Chondrocyte (in vitro differentiated cells): Measurements from ENCODE around the gene C11orf52. TPM values are rescaled to one million over a fixed set of nuclear protein-coding genes. Genes with fewer than 3 reads are reported as not detected.

Source experiments
- DNase-seq: peaks from one replicate; pipeline ENCODE4 v3.0.0; 2021; ENCODE audit warnings: mixed read lengths, low spot score
- H3K27ac Mint-ChIP-seq: one replicate; pipeline ENCODE4 v1.8.0; 2021; ENCODE audit warnings: mild to moderate bottlenecking, moderate library complexity, mixed read lengths; ENCODE audit not compliant: unreplicated experiment
- H3K27me3 Mint-ChIP-seq: 2 replicates; pipeline ENCODE4 v1.8.0; 2021; ENCODE audit warnings: low read depth, mixed read lengths
- H3K36me3 Mint-ChIP-seq: 2 replicates; pipeline ENCODE4 v1.8.0; 2021; ENCODE audit warnings: low read depth, mixed read lengths
- H3K4me1 Mint-ChIP-seq: 2 replicates; pipeline ENCODE4 v1.8.0; 2021; ENCODE audit warnings: low read depth, mild to moderate bottlenecking, mixed read lengths
- H3K4me3 Mint-ChIP-seq: one replicate; pipeline ENCODE4 v1.8.0; 2021; ENCODE audit warnings: mild to moderate bottlenecking, moderate library complexity, mixed read lengths; ENCODE audit not compliant: unreplicated experiment
- H3K9me3 Mint-ChIP-seq: 2 replicates; pipeline ENCODE4 v1.8.0; 2021; ENCODE audit warnings: low read depth, mixed read lengths
- total RNA-seq: library from RNA; stranded (reverse); gene quantifications from 3 replicates; pipeline ENCODE4 v1.2.1, GENCODE V29; 2021
- TF ChIP-seq, protein P1 (sequence below): fragments of 200-600 bp; sonication (generic); IDR thresholded peaks from 2 replicates; pipeline ENCODE4 v1.5.0; 2021; ENCODE audit warnings: antibody characterized with exemption, mild to moderate bottlenecking, moderate library complexity

The C11orf52 gene
- total RNA-seq, 1 donor from 2014 or later: 0.67 TPM

DNA sequence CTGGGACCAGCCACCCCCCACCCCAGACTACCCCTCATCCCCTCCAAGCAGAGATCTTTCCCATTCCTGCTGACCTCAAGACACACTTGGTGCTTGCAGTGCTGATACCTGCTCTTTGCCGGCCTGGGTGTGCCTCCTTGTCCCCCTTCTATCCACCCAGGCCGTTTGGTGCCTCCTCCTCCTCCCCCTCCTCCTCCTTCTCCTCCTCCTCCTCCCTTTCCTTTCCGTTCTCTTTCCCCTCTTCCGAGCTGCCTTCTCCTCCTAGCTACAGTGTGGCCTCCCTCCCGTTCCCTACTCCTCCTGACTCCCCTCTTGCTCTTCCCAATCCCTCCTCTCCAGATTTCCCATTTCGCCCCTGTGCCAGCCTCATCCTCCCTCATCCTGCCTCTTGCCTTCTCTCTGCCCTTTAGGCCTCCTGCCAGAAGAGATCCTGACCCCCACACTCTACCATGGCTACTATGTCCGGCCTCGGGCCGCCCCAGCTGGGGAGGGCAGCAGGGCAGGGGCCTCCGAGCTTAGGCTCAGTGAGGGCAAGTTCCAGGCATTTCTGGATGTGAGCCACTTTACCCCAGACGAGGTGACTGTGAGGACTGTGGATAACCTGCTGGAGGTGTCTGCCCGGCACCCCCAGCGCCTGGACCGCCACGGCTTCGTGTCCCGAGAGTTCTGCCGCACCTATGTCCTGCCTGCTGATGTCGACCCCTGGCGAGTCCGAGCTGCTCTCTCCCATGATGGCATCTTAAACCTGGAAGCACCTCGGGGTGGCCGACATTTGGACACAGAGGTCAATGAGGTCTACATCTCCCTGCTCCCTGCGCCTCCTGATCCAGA, 5.5 kb upstream of the C11orf52 start:
- Mint-ChIP-seq H3K27ac (peak overlapping the region; percentile 100), H3K36me3 (peaks cover 20% of the 10 kb centered on the region), H3K27me3 (no peaks in the 10 kb centered on the region), H3K4me3 (peak overlapping the region; percentile 66), H3K4me1 (peaks cover 87% of the 10 kb centered on the region), H3K9me3 (no peaks in the 10 kb centered on the region)
- no peak for DNase-seq
- TF ChIP-seq, protein P1, sequence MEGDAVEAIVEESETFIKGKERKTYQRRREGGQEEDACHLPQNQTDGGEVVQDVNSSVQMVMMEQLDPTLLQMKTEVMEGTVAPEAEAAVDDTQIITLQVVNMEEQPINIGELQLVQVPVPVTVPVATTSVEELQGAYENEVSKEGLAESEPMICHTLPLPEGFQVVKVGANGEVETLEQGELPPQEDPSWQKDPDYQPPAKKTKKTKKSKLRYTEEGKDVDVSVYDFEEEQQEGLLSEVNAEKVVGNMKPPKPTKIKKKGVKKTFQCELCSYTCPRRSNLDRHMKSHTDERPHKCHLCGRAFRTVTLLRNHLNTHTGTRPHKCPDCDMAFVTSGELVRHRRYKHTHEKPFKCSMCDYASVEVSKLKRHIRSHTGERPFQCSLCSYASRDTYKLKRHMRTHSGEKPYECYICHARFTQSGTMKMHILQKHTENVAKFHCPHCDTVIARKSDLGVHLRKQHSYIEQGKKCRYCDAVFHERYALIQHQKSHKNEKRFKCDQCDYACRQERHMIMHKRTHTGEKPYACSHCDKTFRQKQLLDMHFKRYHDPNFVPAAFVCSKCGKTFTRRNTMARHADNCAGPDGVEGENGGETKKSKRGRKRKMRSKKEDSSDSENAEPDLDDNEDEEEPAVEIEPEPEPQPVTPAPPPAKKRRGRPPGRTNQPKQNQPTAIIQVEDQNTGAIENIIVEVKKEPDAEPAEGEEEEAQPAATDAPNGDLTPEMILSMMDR: no peak

DNA sequence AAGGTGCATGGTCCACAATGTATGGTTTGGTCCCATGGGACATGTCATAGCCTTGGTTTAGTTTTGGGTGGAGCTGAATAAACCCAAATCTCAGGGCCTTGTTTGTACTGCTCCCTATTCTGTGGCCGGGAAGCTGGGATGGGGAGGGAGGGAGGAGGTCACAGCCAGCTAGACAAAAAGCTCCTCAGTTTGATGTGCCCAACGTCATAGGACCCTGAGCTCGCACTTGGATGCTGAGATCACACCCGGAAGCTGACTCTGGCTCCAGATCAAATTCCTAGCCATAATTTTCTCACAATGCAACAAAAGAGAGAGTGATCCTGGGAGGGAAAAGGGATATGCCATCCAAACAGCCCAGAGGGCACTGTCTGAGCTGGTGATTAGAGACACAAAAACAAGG, 4.7 kb upstream of the C11orf52 start:
- TF ChIP-seq, protein P1: peak; percentile 42
- no peaks in the 10 kb centered on the region for H3K9me3 Mint-ChIP-seq
- peak overlapping the region; percentile 56 for H3K4me3 Mint-ChIP-seq
- DNase-seq: no peak
- H3K27ac Mint-ChIP-seq: peak overlapping the region; percentile 100
- H3K4me1 Mint-ChIP-seq: peaks cover 87% of the 10 kb centered on the region
- peaks cover 15% of the 10 kb centered on the region for H3K36me3 Mint-ChIP-seq
- no peaks in the 10 kb centered on the region for H3K27me3 Mint-ChIP-seq

DNA sequence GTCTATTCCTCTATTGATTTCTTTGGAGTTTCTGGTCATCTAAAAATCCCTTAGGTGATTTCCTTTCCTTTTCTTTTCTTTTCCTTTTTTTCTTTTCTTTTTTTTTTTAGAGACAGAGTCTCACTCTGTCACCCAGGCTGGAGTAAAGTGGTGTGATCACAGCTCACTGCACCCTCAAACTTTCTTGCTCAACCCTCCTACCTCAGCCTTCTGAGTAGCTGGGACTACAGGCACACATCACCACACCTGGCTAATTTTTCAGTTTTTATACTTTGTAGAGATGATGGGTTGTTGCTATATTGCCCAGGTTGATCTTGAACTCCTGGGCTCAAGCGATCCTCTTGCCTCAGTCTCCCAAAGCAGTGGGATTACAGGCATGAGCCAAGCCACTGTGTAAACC, 1.9 kb upstream of the C11orf52 start:
- H3K4me1 Mint-ChIP-seq: peaks cover 71% of the 10 kb centered on the region
- H3K4me3 Mint-ChIP-seq: no peak overlapping the region
- TF ChIP-seq, protein P1: no peak
- no peaks in the 10 kb centered on the region for H3K36me3 Mint-ChIP-seq
- H3K27ac Mint-ChIP-seq: no peak overlapping the region
- no peaks in the 10 kb centered on the region for H3K27me3 Mint-ChIP-seq
- no peaks in the 10 kb centered on the region for H3K9me3 Mint-ChIP-seq
- DNase-seq: no peak

DNA sequence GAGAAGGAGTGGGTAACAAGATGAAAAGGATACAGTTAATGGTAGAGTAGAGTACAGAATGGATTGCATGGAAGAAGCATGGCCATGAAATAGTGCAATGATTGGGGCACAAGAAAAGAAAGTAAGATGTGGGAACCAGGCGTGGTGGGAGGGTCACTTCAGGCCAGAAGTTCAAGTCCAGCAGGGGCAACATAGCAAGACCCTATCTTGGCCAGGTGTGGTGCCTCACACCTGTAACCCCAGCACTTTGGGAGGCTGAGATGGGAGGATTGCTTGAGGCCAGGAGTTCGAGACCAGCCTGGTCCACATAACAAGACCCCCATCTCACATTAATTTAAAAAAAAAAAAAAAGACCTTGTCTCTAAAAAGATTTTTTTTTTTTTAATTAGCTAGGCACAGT, 1.4 kb upstream of the C11orf52 start:
- Mint-ChIP-seq H3K36me3 (no peaks in the 10 kb centered on the region), H3K4me3 (no peak overlapping the region), H3K27ac (no peak overlapping the region), H3K9me3 (no peaks in the 10 kb centered on the region), H3K27me3 (no peaks in the 10 kb centered on the region), H3K4me1 (peaks cover 71% of the 10 kb centered on the region)
- TF ChIP-seq, protein P1: no peak
- DNase-seq: no peak

DNA sequence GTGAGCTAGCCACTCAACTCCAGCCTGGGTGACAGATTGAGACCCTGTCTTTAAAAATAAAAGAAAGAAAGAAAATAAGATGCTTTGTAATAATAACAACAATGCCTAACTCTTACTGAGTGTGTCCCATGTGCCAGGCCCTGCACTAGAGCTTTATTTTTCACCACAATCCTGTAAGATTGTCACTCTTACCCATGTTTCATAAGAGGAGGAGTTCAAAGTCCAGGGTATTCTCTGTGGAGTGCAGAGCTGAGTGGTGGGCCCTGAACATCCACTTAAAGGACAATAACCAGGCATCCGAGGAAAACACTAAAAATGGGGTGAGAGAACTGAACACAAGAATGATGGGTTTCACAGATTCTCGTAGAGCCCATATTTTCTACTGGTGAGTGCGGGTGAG, 925 bp upstream of the C11orf52 start:
- no peak overlapping the region for H3K27ac Mint-ChIP-seq
- H3K4me1 Mint-ChIP-seq: peaks cover 72% of the 10 kb centered on the region

More for the DNA sequence above, 925 bp upstream of the C11orf52 start:
- Mint-ChIP-seq H3K36me3 (no peaks in the 10 kb centered on the region), H3K27me3 (no peaks in the 10 kb centered on the region), H3K4me3 (no peak overlapping the region), H3K9me3 (no peaks in the 10 kb centered on the region)
- TF ChIP-seq, protein P1: no peak
- DNase-seq: no peak
